HG03565 (cell line): ENCODE measurements around the gene BLTP2.
"Not testable (repeated sequence)": the region's sequence is repeated elsewhere in the genome, so short reads cannot be mapped to it uniquely, and the experiment has no call there.

Experiments
- ATAC-seq: cut with Tn5 transposase; IDR thresholded peaks from one replicate; pipeline ENCODE4 v1.9.1; 2021; ENCODE audit warnings: mild to moderate bottlenecking, moderate library complexity; ENCODE audit not compliant: unreplicated experiment

Gene BLTP2

GRCh38 chr17:28648698-28649097 lies 3.7 kb upstream of the BLTP2 start:
- ATAC-seq = no peak

GRCh38 chr17:28646039-28646754 lies 1.2 kb upstream of the BLTP2 start:
- ATAC-seq = no peak

- no peak for ATAC-seq
Measured at GRCh38 chr17:28645576-28645939, 600 bp upstream of the BLTP2 start.

- no peak for ATAC-seq
Measured at GRCh38 chr17:28643983-28644786, 773 bp downstream of the BLTP2 start.

DNA sequence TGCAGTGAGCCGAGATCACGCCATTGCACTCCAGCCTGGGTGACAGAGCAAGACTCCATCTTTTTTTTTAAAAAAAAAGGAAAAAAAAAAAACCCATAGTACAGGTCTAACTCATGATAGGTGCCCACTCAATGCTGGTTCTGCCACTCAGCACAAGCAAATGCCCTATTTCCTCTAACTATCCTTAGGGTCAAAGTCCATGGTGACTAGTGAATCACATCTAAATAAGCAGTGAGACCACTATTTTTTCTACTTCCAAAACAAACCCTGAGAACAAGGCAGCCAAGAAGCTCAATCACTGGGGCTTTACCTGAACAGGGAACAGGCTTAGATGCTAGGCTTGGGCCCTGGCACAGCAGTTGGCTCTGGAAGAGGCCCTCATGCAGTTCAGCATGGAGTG lies 3.4 kb downstream of the BLTP2 start:
- no peak for ATAC-seq

- no peak for ATAC-seq
Measured at GRCh38 chr17:28635506-28635905, 9.5 kb downstream of the BLTP2 start.

GRCh38 chr17:28634206-28634865 lies 10.6 kb downstream of the BLTP2 start:
- no peak for ATAC-seq

DNA sequence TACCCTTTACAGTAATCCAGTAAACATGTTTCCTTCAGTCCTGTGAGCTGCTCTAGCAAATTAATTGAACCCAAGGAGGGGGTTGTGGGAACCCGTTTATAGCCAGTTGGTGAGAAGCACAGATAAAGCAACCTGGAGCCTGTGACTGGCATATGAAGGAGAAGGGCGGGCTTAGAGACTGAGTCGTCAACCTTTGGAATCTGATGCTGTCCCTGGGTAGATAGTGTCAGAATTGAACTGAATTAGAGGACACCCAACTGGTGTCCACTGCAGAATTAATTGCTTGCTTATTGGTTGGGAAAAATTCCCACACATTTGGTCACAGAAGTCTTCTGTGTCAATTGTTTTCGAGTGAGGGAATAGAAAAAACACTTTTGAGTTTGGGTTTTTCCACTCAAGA lies 18.1 kb downstream of the BLTP2 start:
- ATAC-seq = no peak

GRCh38 chr17:28624148-28624547 lies 20.8 kb downstream of the BLTP2 start:
- no peak for ATAC-seq

DNA sequence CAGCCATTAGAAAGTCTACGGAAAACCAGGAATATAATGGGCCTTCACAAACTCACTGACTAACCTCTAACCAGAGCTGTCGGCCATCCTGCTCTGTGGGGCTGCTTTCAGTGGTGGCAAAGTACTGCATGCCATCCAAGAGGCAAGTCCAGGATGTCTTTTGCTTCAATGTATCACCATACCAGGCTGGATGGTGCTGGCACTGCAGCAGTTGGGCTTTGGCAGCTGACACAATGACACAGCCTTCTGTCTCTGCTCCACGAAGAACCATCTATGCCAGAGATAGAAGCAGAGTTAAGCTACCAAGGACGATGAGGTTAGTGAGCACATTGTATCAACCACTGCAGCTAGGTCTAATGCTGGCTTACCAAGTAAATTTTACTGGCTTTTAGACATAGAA lies 21.3 kb downstream of the BLTP2 start:
- ATAC-seq = no peak

DNA sequence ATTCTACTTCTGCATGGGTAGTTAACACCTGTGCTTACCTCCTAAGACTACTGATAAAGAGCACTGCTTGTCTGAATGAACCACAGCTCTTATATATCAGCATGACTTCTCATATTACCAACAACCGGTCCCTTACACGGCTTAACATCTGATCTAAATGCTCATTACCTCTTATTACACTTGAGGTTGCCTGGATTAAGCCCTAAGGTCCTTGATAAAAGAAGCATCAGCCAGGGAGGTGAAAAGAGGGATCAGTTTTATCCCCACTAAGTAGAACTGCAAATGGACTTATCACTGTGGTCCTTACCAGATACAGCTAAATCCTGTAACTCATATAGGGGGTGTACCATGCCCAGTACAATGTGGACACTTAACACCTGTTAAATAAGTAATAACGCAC lies 22.8 kb downstream of the BLTP2 start:
- no peak for ATAC-seq

- ATAC-seq = no peak
Measured at GRCh38 chr17:28620010-28620409, 24.9 kb downstream of the BLTP2 start.

DNA sequence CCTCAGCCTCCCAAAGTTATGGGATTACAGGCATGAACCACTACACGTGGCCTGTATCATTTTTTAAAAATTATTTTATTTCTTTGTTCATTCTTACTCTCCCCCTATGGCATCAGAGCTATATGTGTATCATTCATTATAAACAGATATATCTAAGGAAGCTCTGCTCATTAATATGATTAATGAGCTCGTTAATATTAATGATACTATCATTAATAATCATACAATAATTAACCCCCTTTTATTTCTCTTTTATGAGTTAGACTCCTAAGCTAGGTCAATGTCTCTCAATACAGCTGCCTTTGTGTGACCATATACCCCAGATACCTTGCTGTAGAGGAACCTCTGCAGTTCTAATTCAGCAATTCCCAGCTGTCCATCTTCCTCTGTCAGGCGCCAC lies 26.5 kb downstream of the BLTP2 start:
- ATAC-seq = no peak

DNA sequence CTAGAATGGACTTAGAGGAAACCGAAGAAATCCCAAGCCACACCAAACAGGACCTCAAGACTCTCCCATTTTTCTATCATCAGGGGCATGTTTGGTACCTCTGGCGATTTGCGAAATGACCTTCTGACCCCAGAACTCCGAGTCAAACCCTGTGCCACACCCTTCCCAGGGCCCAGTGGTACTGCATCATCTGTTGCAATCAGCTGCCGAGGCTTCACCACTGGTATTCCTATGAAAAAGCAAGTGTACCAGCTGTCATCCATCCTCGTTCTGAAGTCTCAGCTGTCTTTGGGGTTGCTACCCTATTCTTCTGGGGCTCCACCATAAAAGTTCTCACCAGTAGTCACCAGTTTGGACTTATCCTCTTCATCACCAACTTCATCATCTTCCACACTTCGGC lies 28.7 kb downstream of the BLTP2 start:
- ATAC-seq = no peak

GRCh38 chr17:28615260-28615940 lies 29.6 kb downstream of the BLTP2 start:
- ATAC-seq = no peak

DNA sequence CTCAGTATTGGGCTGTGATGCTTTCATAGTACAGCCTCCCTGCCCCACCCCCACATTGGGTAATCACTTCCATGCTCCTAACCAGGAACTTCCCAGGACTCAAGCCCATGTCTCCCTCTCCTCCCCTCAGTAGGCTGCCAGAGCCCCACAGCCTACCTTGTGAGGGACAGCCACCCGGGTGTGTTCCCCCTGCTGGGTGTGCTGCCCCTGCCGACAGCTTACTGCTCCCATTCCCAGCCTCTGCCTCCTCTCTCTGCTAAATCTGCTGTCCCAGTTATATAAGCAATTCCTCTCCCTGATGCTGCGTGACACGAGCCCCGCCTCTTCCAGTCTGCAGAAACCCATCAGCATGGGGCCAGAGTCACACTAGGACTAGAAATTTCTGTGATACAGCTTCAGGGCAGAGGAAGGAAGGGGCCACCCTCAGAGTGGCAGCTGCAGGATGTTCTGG lies 31.0 kb downstream of the BLTP2 start, which contains the start of gene RSKR:
RSKR (minus strand) TSS at position 255 of the 451 bp plus-strand sequence; CDS start at position 231, 24 bp downstream.
- no peak for ATAC-seq

DNA sequence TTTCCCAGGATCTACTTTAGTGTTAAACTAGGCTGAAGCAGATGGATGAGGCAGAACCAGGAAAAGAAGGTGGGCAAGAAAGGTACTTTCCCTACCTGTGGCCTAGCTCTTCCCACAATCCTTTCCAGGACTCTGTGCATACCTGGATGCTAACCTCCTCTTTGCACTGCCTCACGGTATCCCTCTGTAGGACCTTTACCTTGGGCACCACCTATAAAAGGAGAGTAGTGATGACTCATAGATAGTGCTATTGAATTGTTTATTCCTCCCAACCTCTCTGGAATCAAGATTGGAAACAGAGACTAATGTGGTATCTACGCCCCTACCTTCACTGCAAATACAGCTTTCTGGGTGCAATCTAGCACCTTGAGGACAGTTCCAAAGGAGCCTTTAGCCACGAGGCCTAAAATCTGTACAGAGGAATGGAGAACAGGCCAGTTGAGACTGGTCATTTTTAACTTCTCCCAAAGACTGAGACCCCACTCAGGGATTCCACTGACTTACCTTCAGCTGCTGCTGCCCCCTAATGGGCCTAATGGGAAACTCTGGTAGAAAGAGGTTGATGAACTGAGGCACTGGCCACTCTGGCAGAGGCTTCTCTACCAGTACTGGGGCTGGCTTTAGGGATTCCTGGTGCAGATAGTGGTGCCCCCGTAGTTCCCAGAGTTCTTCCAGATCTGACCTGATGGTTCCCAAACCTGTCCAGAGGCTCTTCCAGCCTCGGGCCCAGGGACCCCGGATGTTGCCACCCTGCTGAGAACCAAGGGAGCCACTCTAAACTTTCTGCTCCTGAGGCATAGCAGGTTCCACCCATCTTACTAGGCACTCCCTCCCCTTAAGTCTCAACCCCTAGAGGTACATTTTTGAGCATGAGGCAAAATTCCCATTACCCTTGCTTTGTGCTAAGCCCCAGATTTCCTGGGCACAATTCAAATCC lies 31.8 kb downstream of the BLTP2 start:
- ATAC-seq = no peak

- no peak for ATAC-seq
Measured at GRCh38 chr17:28612531-28612930, 32.4 kb downstream of the BLTP2 start.

DNA sequence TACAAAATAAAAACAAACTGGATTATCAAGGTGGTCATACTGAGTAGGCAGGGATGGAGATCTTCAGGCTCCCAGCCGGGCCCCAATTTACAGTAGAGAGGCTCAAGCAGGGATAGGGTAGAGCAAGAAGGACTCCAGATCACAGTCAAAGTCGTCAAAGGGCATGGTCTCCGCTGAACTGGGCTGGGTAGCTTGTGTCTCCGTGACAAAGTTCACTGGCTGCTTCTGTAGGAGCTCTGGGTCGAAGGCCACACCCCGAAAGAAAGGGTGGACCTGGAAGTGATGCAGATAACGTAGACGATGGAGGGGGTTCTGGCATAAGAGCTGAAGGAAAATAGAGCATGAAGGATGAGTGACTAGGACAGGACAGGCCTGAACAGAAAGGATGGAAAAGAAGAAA lies 34.6 kb downstream of the BLTP2 start:
- ATAC-seq = no peak

DNA sequence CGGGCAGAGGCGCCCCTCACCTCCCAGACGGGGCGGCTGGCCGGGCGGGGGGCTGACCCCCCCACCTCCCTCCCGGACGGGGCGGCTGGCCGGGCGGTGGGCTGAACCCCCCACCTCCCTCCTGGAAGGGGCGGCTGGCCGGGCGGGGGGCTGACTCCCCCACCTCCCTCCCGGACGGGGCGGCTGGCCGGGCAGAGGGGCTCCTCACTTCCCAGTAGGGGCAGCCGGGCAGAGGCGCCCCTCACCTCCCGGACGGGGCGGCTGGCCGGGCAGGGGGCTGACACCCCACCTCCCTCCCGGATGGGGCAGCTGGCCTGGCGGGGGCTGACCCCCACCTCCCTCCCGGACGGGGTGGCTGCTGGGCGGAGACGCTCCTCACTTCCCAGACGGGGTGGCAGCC lies 40.9 kb downstream of the BLTP2 start:
- ATAC-seq = not testable (repeated sequence)
